ENCODE results near the gene GNRHR.

GRCh38 chr4:67725981-67726380 is 28.2 kb downstream of the GNRHR start:
- TF ChIP-seq CTCF (conservative IDR thresholded peaks at IDR 0.05; ENCODE audit: low read length) (no peak), EZH2phosphoT487 (IDR thresholded peaks at IDR 0.05; ENCODE audit: borderline replicate concordance, low read depth, low read length) (no peak)

Measured in OCI-LY7 (cell line).